HG03575 (cell line): ENCODE results near the gene KIF18A.

Source experiments
- ATAC-seq: cut with Tn5 transposase; IDR thresholded peaks from one replicate; pipeline ENCODE4 v1.9.1; 2021; ENCODE audit not compliant: unreplicated experiment, insufficient number of reproducible peaks, low FRiP score; ENCODE audit errors: extremely low read depth

The KIF18A gene

DNA sequence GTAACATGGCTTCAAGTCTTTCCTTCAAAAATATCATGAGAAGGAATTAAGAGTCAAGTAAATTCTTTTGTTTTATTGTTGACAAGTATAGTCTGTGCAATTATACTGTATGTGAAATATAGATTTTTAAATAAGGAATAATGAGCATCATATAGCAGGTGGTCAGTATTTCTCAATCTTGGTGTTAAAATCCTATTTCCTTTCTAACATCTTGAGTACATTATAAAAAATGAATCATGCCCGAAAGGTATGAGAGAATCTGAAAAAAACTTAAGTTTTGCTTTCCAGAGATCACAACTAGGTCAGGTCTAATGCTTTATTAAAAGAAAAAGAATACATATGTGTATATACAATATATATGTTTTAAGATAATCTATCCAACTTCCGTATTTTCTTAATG is 53.1 kb downstream of the KIF18A start:
- ATAC-seq: no peak

DNA sequence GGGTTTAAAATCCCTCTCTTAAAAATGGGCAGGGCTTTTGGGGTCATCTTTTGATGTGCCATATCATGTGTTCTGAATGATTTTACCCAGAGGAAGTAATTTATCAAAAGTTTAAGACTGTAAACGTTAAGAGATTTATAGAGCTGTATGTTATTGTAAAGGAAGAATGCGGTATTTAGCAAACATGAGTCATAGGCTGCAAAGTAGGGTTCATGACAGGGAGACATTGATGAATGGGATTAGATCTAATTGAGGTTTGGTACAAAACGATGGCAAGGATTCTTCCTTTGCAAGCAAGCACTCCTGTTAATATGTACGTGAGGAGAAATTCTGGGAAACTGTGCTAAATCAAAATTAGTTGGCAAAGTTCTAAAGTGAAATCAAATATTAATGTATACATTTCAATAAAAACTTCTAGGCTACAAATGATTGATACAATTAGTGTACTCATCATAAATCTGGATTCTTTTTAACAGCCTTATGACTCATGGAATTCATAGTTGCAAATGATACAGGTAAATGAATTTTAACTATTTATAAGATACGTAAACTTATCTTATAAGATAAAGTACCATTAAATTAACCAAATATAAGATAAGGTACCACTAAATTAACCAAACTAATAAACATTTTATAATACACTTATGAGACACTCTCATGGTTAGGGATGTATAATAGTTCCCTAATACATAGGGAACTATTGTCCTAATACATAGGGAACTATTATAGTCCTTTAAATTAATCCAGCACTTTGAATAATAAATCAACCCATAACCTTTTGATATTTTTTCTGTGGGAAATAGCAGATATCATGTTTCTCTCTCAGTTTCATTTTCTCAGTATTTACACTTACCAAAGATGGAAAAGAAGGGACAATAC is 58.4 kb downstream of the KIF18A start:
- no peak for ATAC-seq

DNA sequence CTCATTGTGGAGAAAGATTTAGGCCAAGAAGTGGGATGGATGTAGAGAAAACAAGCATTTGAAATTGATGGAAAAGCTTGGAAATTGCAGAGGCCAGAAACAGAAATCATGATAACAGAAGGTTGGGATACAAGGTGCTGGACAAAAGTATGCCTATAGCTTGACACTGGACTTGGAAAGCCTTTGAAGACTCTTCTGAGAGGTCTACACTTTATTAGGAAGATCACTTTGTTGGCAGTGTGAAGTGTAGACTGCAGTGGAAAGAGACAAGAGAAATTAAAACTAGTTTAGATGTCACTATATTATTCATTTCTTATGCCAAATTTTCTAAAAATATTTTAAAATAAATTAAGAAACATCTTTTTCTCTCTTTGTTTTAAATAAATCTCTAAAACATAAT is 59.1 kb downstream of the KIF18A start:
- no peak for ATAC-seq

DNA sequence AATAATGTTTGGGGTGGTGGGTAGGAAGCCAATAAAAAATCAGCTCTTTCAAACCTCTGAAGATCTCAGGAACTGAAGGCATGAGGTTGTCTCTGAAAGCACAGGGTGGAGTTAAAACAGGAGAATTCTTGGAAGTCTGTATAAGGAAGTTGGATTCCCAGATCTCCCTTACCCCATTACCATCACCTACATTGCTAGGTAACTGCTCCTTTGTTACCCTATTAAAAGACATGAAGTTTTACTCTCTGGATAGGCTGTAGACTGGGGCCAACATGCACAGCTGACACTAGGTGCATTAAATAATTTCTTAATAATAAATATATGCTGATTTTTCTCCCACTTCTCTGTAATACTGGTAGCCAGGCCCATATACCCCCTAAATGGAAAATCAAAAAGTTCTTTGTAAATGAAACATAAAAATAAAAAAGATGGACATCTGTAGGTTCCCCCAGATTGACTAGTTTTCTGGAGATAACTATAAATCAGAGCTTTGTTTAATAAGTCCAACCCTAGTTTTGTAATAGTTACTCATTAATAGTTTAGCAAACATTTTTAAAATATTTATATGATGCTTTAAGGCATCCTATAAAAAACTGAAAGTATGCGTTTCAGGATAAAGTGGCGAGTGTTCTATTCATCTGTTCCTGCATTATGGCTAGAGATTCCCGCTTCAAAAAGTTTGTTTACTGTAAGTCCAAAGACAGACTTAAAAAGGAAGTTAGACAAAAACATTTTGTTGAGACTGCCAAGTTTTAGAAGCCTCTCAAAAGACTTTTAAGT is 63.8 kb downstream of the KIF18A start:
- ATAC-seq: no peak

DNA sequence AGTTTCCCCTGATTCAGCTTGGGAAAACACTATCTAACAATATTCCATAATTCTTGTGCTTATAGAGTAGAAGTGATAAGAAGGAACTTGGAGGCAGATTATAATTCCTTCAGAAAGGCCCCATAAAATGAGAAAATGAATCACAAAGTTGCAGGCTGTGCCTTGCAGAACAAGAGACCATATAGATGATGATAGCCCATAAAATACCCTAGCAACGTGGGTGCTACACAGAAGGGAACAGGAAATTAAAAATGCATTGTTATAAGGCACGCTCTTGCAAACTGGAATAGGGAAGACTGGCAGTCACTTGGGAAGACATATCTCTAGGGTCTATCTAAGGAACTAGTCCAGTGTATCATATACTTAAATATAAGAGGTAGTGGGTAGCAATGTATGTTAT is 67.6 kb downstream of the KIF18A start:
- no peak for ATAC-seq

DNA sequence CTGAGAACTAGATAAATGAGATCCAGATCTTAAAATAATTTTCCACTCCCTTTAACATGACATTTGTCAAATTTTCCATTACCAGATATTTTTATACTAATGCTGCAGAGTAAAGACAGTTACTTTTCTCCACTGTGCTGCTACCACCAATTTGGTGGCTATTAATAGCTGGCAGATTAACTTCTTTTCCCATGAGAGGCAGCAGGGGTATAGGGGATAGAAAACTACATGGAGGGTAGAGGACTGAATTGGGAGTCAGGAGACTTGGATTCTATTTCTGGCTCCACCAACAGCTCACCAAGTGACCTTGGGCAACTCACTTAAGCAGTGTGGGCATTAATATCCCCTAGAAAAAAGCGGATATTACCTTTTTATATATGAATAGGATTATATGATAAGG is 69.2 kb downstream of the KIF18A start:
- no peak for ATAC-seq

DNA sequence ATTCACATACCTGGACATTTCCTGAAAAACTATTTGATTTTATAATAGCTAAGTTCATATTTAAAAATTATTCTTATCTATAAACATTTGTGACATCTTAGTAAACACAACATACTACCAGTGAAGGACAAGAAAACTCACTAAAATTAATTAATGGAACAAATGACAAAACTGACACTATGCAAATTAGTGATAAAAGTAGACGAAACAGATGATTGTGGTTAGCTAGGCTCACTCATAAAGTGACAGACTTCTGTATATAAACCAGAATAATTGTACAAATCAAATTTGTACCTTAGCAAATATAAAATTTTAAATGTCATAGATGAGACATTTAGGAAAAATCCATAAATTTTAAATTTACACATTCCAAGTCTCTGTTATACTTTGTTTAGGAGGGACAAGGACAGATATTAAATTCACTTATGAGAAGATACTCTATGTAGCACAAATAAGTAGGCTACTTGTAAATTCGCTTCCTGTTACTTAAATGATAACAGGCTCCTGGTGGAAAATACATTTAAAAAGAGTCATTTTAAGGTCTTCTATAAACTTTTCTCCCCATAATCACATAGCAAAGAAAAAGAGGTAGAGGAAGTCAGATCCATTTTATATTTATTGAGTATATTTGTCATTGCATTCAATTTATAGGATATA is 81.2 kb downstream of the KIF18A start:
- no peak for ATAC-seq

DNA sequence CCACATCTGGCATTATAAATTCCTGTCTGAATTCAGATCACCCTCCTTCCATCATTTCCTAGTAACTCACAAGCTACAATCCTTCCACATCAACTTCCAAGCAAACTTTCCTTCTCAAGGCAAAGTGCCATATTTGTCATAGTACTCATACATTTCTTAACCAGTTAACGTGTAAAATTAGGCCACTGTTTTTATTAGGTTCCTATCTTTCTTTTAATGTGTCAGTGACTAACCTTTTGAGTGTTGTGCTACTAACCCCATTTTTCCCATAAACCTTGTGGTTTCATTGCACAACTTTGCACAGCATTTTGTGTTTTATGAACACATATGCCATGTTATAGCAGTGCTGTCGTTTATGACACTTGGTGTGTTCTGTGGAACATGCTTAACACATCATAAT is 90.1 kb downstream of the KIF18A start:
- ATAC-seq: no peak

DNA sequence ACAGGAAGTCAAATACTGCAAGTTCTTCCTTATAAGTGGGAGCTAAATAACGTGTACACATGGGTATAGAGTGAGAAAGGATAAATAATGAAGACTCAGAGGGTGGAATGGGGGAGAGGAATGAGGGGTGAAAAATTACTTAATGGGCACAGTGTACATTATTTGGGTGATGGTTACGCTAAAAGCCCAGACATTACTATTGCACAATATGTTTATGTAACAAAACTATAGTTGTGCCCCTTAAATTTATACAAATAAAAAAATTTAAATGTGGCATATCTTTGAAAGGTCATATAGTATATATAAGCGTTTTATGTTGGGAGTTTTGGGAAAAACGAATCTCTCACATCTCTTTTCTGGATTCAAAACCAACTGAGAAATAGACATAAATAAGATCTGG is 96.1 kb downstream of the KIF18A start:
- ATAC-seq: no peak

DNA sequence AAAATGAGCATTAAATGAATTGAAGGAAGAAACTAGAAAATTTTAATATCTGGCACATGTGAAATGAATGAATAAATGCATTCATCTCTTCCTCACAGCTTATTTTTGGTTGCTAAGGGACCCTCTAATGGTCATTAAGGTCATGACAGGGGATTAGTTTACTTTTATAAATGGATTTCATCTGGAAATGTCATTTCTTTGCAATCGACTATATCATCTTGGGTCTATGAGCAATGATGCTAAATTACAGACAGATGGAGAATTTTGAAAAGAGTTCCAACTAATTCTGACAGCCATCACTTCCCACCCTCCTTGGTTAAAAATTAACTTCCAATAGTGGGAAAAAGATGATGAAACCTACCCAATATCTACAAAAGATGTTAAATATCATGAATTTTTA is 98.0 kb downstream of the KIF18A start:
- no peak for ATAC-seq

DNA sequence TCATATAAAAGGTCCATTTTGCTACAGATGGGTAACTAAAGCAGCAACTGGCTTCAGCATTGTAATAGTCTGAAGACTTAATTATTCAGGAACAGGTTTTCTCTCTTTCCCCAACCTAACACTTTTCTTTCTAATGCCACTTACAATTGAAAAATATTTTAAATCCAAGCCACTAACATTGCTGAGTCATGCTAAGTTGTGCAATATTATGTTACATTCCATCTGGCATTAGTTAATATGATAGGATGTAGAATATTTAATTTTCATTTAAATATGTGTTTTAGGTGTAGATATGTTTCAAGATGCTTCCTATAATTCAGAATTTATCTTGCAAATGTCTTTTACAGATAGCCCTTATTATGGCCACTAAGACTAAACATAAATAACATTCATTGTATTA is 98.6 kb downstream of the KIF18A start:
- no peak for ATAC-seq

DNA sequence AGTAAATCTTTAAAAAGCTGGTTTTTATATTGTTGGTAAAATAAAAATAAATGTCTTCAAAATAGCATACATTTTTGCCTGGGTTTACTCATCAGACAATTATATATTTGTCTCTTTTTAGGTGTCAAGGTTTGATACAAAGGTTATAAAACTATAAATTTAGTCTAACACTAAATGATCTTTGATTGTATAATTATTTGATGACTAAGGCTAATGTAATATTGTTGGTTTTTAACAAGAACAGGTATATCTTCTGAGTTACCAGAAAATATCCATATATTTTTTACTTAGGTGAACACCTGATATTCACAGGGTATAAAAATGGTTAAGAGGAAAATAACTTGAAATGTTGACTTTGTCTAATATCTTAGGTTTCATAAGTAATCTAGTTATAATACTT is 104.3 kb downstream of the KIF18A start:
- ATAC-seq: no peak

DNA sequence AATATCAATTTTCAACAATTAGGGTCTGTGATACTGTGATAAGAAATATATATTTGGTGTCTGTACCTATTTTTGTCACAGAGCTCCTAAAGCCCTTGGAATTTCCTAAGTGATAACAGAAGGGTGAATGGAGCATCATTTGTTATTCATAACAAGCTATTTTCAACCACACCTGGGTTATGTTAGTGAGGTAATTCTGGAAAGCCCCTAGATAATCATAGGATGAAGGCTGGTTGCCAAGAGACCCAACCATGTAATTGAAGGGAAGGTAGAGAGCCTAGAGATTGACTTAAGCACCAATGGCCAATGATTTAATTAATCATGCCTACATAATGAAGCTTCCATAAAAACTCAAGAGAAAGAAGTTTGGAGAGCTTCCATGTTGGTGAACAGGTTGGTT is 109.4 kb downstream of the KIF18A start:
- ATAC-seq: no peak

DNA sequence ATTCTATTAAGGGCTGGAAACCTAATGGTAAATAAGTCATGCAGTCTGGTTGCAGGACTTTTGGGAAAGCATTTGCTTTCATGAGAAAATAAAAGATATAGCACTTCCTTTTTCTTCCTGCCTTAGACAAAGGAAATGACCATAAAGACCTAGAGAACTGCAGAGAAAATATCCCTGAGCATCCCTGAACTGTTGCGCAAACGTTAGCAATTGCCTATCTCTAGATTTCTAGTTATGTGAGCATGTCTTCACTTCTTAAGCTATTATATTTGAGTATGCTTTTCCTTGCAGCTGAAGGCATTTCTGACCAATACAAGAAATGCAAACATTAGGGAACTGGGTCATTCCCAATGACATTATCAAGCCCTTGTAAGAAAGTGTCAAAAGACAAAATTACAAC is 110.6 kb downstream of the KIF18A start:
- no peak for ATAC-seq

DNA sequence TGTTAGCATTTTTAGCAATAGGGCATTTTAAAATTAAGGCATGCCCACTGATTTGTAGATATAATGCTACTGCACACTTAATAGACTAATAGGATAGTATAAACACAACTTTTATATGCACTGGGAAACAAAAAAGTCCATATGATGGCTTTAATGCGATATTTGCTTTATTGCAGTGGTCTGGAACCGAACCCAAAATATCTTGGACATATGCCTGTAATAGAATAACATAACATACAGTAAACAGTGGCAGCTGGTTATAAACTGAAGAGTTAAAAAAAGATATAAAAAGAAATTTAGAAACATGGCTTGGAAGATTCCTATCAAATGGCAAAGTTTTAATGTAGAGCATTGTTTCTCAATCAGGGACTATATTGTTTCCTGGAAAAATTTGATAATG is 111.9 kb downstream of the KIF18A start:
- no peak for ATAC-seq

DNA sequence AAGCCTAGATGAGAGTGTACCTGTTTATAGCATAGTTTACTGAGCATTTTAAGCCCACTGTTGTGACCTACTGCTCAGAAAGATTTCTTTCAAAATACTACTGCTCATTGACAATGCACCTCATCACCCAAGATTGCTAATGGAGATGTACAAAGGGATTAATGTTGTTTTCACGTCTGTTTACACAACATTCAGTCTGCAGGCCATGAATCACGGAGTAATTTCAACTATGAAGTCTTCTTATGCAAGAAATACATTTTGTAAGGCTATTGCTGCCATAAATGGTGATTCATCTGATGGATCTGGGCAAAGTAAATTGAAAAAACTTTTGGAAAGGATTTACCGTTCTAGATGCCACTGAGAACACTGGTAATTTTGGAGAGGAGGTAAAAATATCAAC is 112.9 kb downstream of the KIF18A start:
- no peak for ATAC-seq

DNA sequence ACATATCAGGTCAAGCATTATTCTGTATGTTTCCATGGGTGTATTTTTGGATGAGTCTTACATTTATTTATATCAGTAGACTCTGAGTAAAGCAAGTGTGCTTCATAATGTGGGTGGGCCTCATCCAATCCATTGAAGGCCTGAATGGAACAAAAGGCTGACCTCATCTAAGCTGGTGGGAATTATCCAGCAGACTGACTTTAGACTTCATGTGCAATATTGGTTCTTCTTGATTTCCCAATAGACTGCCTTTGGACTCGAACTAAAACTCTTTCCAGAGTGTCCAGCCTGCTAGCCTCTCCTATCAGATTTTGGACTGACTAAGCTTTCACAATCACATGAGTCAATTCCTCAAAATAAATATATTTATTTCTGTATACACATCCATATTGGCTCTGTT is 116.2 kb downstream of the KIF18A start:
- no peak for ATAC-seq

DNA sequence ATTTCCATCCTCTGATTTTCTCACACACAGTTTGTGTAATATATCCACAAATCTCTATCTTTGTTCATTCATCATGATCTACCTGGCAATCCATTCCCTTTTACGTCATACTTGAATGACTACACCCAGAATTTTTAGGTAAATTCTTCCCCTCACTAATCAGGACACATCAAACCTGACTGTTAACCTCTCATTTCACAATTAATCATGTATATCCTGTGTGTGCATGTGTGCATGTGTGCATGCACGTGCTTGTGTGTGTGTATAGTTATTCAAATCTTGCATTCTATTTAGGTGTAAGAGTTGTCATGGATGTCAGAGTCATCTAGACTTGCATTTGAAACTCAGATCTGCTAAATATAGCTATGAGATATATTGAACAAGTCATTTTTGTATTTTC is 130.4 kb downstream of the KIF18A start:
- no peak for ATAC-seq

DNA sequence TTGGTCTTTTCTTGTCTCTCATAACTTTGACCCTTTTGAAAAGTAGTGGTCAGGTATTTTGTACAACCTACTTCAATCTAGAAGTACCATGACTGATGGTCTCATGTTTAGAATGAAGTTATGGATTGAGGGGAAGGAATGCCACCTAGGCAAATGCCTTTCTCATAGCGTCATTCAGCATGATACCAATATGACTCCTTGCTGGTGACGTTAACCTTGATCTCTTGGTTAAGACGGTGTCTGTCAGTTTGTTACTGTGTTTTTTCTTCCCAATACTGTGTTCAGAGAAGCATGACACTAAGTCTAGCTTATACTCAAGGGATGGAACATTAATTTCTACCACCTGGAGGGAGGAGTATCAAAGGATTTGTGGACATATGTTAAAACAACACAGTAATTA is 130.9 kb downstream of the KIF18A start:
- ATAC-seq: no peak

DNA sequence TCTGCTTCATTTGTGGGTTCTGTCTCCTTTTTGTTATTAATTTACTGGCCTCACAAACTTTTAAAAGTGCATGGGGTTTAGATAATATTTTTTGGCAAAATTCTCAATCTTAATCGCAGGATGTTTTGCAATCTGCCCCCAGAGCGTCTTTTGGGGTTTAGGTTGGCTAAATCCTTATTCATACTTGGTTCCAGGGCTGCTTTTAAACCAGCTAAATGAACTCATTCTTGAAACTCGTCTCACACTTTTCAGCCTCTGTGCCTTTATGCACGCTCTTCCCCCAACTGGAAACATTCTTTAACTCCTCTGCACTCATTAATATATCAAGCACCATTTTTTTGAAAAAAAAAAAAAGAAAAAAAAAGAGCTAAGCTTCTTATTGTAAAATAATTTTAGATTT is 131.7 kb downstream of the KIF18A start:
- no peak for ATAC-seq
